K562 (cell line): ENCODE data around the gene KDM2B. TPM values are rescaled to one million over a fixed set of nuclear protein-coding genes. Genes with fewer than 3 reads are reported as not detected.

Experiments used
- DDX20 ChIP-seq: fragments of 450-650 bp; IDR thresholded peaks from 2 replicates; pipeline ENCODE4 v1.6.1; 2016; ENCODE audit warnings: missing genetic modification characterization, low read depth, mild to moderate bottlenecking, missing compliant biosample characterization, moderate library complexity
- FOXJ2 ChIP-seq: fragments of 200-800 bp; sonication (Bioruptor generic); IDR thresholded peaks from 2 replicates; pipeline ENCODE4 v1.6.1; 2016; ENCODE audit warnings: missing genetic modification characterization, missing compliant biosample characterization
- GABPB1 ChIP-seq: sonication (generic); formaldehyde crosslinking; IDR thresholded peaks from 2 replicates; pipeline ENCODE4 v1.8.0; 2022; ENCODE audit warnings: mild to moderate bottlenecking, missing genetic modification reagents
- HIVEP1 ChIP-seq: fragments of 250-450 bp; sonication (Bioruptor Pico); IDR thresholded peaks from 2 replicates; pipeline ENCODE4 v1.4.0; 2020; ENCODE audit warnings: mild to moderate bottlenecking
- LCOR ChIP-seq: sonication (generic); formaldehyde crosslinking; IDR thresholded peaks from 2 replicates; pipeline ENCODE4 v1.8.0; 2022; ENCODE audit warnings: mild to moderate bottlenecking, missing genetic modification reagents
- MAZ ChIP-seq, 2 experiments: fragments of 450-650 bp in 1 of 2; sonication (generic) in 1 of 2; formaldehyde crosslinking; IDR thresholded peaks in 1 of 2; conservative IDR thresholded peaks in 1 of 2; 2 replicates each; pipeline versions ENCODE4 v1.4.0 to v1.5.0; 2020; ENCODE audit warnings: mild to moderate bottlenecking in 1 of 2, missing genetic modification reagents in 1 of 2
- NFRKB ChIP-seq: fragments of 450-650 bp; IDR thresholded peaks from 2 replicates; pipeline ENCODE4 v1.6.1; 2016; ENCODE audit warnings: low read depth
- NRF1 ChIP-seq, 2 experiments: fragments of 450-650 bp; IDR thresholded peaks in 1 of 2; conservative IDR thresholded peaks in 1 of 2; 2 replicates each; pipeline ENCODE4 v1.6.1; 2014; ENCODE audit warnings: mild to moderate bottlenecking in 2 of 2
- PCBP2 ChIP-seq: fragments of 200-400 bp; formaldehyde crosslinking; IDR thresholded peaks from 2 replicates; pipeline ENCODE4 v1.6.1; 2018; ENCODE audit warnings: low read length, low read depth, mild to moderate bottlenecking, moderate library complexity; ENCODE audit not compliant: poor library complexity, severe bottlenecking
- PYGO2 ChIP-seq: fragments of 450-650 bp; IDR thresholded peaks from 2 replicates; pipeline ENCODE4 v1.6.1; 2016; ENCODE audit warnings: mild to moderate bottlenecking, missing genetic modification characterization, moderate library complexity, missing compliant biosample characterization
- RBM34 ChIP-seq: fragments of 200-400 bp; formaldehyde crosslinking; IDR thresholded peaks from 2 replicates; pipeline ENCODE4 v1.6.1; 2018; ENCODE audit warnings: low read length, borderline replicate concordance; ENCODE audit not compliant: insufficient read depth
- RCOR1 ChIP-seq, 2 experiments: IDR thresholded peaks; 2 replicates each; pipeline ENCODE4 v1.6.1; 2012; ENCODE audit warnings: low read depth in 2 of 2, low read length in 2 of 2, borderline replicate concordance in 1 of 2, improper control_type of control experiment in 1 of 2
- SMARCE1 ChIP-seq: fragments of 450-650 bp; IDR thresholded peaks from 2 replicates; pipeline ENCODE4 v1.7.1; 2016; ENCODE audit warnings: mild to moderate bottlenecking
- SRSF9 ChIP-seq: fragments of 200-400 bp; formaldehyde crosslinking; IDR thresholded peaks from 2 replicates; pipeline ENCODE4 v1.6.1; 2017; ENCODE audit warnings: low read depth, low read length, borderline replicate concordance
- TEAD4 ChIP-seq, 2 experiments: sonication (generic) in 1 of 2; formaldehyde crosslinking in 1 of 2; IDR thresholded peaks; 2 replicates each; pipeline versions ENCODE4 v1.6.1 to v1.8.0; 2012 to 2022; ENCODE audit warnings: borderline replicate concordance in 1 of 2, inconsistent platforms in 1 of 2, low read length in 1 of 2, mild to moderate bottlenecking in 1 of 2, missing genetic modification reagents in 1 of 2
- YBX1 ChIP-seq: fragments of 450-650 bp; IDR thresholded peaks from 2 replicates; pipeline ENCODE4 v1.7.1; 2016; ENCODE audit warnings: mild to moderate bottlenecking
- YY1 ChIP-seq, 3 experiments: IDR thresholded peaks; 2 replicates each; pipeline ENCODE4 v1.6.1; 2011; ENCODE audit warnings: low read length in 2 of 3, mild to moderate bottlenecking in 2 of 3, moderate library complexity in 2 of 3, borderline replicate concordance in 1 of 3, control low read depth in 1 of 3, low read depth in 1 of 3; ENCODE audit not compliant: insufficient read depth in 3 of 3, insufficient replicate concordance in 2 of 3, control insufficient read depth in 1 of 3, insufficient read length in 1 of 3; ENCODE audit errors: extremely low read depth in 1 of 3
- ZKSCAN1 ChIP-seq: fragments of 150-350 bp; IDR thresholded peaks from 2 replicates; pipeline ENCODE4 v1.6.1; 2016; ENCODE audit warnings: low read depth, low read length
- ZKSCAN8 ChIP-seq: fragments of 200-800 bp; sonication (Bioruptor generic); IDR thresholded peaks from 2 replicates; pipeline ENCODE4 v1.6.1; 2016; ENCODE audit warnings: missing genetic modification characterization, missing compliant biosample characterization
- ZNF134 ChIP-seq: fragments of 250-450 bp; sonication (Bioruptor Pico); conservative IDR thresholded peaks from 2 replicates; pipeline ENCODE4 v1.4.0; 2020
- ZNF436 ChIP-seq: fragments of 250-450, 450-650 bp; sonication (Bioruptor Pico); formaldehyde crosslinking; IDR thresholded peaks from 2 replicates; pipeline ENCODE4 v1.7.0; 2020; ENCODE audit warnings: mild to moderate bottlenecking
- ZNF695 ChIP-seq: fragments of 450-650 bp; formaldehyde crosslinking; IDR thresholded peaks from 2 replicates; pipeline ENCODE4 v1.4.0; 2020; ENCODE audit warnings: mild to moderate bottlenecking, moderate library complexity
- ZNF76 ChIP-seq: fragments of 250-450 bp; sonication (Bioruptor Pico); IDR thresholded peaks from 2 replicates; pipeline ENCODE4 v1.4.0; 2020; ENCODE audit warnings: mild to moderate bottlenecking, moderate library complexity, borderline replicate concordance
- polyA plus RNA-seq, 8 experiments: library from polyadenylated mRNA; depleted of rRNA in 4 of 8; stranded (reverse) in 5 of 8; unstranded in 3 of 8; fragments of >200 nt; fragmentation: Nextera tagmentation in 2 of 8; fragmentation: Illumina TruSeq in 1 of 8; extraction: Ambion mirVana in 2 of 8; extraction: Trizol in 1 of 8; gene quantifications; 2 replicates each; pipeline versions ENCODE4 v1.2.1 to v1.2.3, GENCODE V29; 2011 to 2014; ENCODE audit warnings: inconsistent platforms in 1 of 8, missing spikeins in 1 of 8
- total RNA-seq, 7 experiments: library from RNA; depleted of rRNA in 6 of 7; stranded (reverse); fragments of >200 nt in 6 of 7; fragmentation: Illumina TruSeq in 2 of 7; extraction: Trizol in 2 of 7; gene quantifications; 2 replicates each; pipeline versions ENCODE4 v1.2.1 to v1.2.3, GENCODE V29; 2011 to 2021; ENCODE audit warnings: low replicate concordance in 1 of 7
- TF ChIP-seq, protein P1 (sequence below): fragments of 450-650 bp; formaldehyde crosslinking; IDR thresholded peaks from 2 replicates; pipeline ENCODE4 v1.4.0; 2022; ENCODE audit warnings: mild to moderate bottlenecking, moderate library complexity
- TF ChIP-seq, protein P2 (sequence below): fragments of 450-650 bp; conservative IDR thresholded peaks from 2 replicates; pipeline ENCODE4 v1.6.1; 2016; ENCODE audit warnings: missing genetic modification characterization, low read depth, mild to moderate bottlenecking, missing compliant biosample characterization, moderate library complexity

KDM2B gene
- total and polyA plus RNA-seq, 9 of the 15 experiments (the other 6 are each of a cell fraction or from before 2014, with no cell fraction given), result 7.4 to 50.5 (median 22.5) TPM

DNA sequence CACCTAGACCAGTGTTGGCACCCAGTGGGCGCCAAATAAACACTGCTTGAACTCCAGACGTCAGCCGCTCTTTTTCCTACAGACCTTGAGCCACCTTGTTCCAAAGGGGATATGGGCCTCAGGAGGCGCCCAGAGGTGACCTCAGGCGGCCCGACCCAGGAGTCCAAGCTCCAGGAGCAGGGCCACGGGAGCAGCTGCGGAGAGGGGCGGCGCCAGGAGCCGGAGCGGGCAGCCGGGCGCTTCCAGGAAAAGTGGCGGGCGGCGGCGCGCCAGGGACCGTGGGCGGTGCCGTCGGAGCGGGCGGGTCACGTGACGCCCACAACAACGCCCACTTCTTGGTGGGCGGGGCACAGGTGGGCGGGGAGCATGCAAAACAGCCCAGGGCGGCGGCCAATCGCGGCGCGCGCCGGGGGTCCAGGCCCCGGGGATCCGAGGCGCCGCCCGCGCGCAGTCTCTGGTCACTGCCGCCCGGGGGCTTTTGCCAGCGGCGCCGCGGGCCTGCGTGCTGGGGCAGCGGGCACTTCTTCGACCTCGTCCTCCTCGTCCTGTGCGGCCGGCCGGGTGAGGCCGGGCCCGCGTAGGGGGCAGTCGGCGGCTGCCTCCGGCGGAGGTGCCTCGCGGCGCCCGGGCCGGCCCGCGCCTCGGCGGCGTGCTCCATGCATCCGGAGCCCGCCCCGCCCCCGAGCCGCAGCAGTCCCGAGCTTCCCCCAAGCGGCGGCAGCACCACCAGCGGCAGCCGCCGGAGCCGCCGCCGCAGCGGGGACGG lies 45.4 kb upstream of the KDM2B start, which contains the start of gene ORAI1 (continued):
- no peak for TF ChIP-seq RBM34
- TF ChIP-seq HIVEP1 (CRISPR knock-in tag), result peak; percentile 73; the same call in 1 of the 2 replicates
- no peak for TF ChIP-seq SMARCE1
- TF ChIP-seq, protein P1, sequence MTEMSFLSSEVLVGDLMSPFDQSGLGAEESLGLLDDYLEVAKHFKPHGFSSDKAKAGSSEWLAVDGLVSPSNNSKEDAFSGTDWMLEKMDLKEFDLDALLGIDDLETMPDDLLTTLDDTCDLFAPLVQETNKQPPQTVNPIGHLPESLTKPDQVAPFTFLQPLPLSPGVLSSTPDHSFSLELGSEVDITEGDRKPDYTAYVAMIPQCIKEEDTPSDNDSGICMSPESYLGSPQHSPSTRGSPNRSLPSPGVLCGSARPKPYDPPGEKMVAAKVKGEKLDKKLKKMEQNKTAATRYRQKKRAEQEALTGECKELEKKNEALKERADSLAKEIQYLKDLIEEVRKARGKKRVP (CRISPR knock-in tag), result no peak
- TF ChIP-seq ZNF134 (CRISPR knock-in tag), result 0 out of 2 replicates have a peak, but pooled peaks have one; percentile 13
- 0 out of 2 replicates have a peak, but pooled peaks have one; percentile 23 for TF ChIP-seq ZKSCAN8
- peak; percentile 23; the same call in 1 of the 2 replicates for TF ChIP-seq TEAD4 (IDR thresholded peaks at IDR 0.05; ENCODE audit: low read length)
- TF ChIP-seq TEAD4 (CRISPR knock-in tag; IDR thresholded peaks at IDR 0.05; ENCODE audit: borderline replicate concordance), result no peak
- TF ChIP-seq SRSF9, result no peak
- peak; percentile 50; the same call in 1 of the 2 replicates for TF ChIP-seq LCOR (CRISPR knock-in tag)
- no peak for TF ChIP-seq PCBP2
- TF ChIP-seq ZNF76 (CRISPR knock-in tag), result no peak
- TF ChIP-seq DDX20 (tag), result no peak
- 0 out of 4 replicates have a peak, but pooled peaks of 1 of the 2 experiments have one; percentile 11 for TF ChIP-seq RCOR1 (IDR thresholded peaks at IDR 0.05; ENCODE audit: borderline replicate concordance in 1 of 2, low read depth in 2 of 2, low read length in 2 of 2)
- peak; percentile 51 to 87 for TF ChIP-seq MAZ (CRISPR knock-in tag; conservative IDR thresholded peaks at IDR 0.05 in 1 of 2, IDR thresholded peaks at IDR 0.05 in 1 of 2)
- 0 out of 2 replicates have a peak, but pooled peaks have one; percentile 42 for TF ChIP-seq FOXJ2
- TF ChIP-seq GABPB1 (CRISPR knock-in tag), result peak; percentile 52; the same call in 1 of the 2 replicates
- TF ChIP-seq YY1 (IDR thresholded peaks at IDR 0.05; ENCODE audit: borderline replicate concordance in 1 of 3, control insufficient read depth in 1 of 3, extremely low read depth in 1 of 3, insufficient read depth in 3 of 3, insufficient read length in 1 of 3, insufficient replicate concordance in 2 of 3, low read depth in 1 of 3, low read length in 2 of 3), result peak in 2 of 3 experiments; percentile 48 to 55
- TF ChIP-seq ZNF695 (CRISPR knock-in tag), result no peak
- TF ChIP-seq ZNF436, result no peak
- no peak for TF ChIP-seq PYGO2
- TF ChIP-seq NRF1 (conservative IDR thresholded peaks at IDR 0.05 in 1 of 2, IDR thresholded peaks at IDR 0.05 in 1 of 2), result peak; percentile 86 to 87
- TF ChIP-seq ZKSCAN1, result no peak
- no peak for TF ChIP-seq YBX1
- TF ChIP-seq, protein P2, sequence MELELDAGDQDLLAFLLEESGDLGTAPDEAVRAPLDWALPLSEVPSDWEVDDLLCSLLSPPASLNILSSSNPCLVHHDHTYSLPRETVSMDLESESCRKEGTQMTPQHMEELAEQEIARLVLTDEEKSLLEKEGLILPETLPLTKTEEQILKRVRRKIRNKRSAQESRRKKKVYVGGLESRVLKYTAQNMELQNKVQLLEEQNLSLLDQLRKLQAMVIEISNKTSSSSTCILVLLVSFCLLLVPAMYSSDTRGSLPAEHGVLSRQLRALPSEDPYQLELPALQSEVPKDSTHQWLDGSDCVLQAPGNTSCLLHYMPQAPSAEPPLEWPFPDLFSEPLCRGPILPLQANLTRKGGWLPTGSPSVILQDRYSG (tag), result 0 out of 2 replicates have a peak, but pooled peaks have one; percentile 49
- no peak for TF ChIP-seq NFRKB
